K562 (cell line): ENCODE data around the gene USP19. TPM values are rescaled to one million over a fixed set of nuclear protein-coding genes. Genes with fewer than 3 reads are reported as not detected.

ENCODE experiments used
- CHD2 ChIP-seq: IDR thresholded peaks from 2 replicates; pipeline ENCODE4 v1.6.1; 2011; ENCODE audit warnings: low read depth, low read length
- HES1 ChIP-seq: fragments of 450-650 bp; IDR thresholded peaks from 2 replicates; pipeline ENCODE4 v1.6.1; 2016; ENCODE audit warnings: low read depth, mild to moderate bottlenecking, moderate library complexity
- KDM1A ChIP-seq, 2 experiments: fragments of 450-650 bp; IDR thresholded peaks; 2 replicates each; pipeline ENCODE4 v1.6.1; 2016; ENCODE audit warnings: mild to moderate bottlenecking in 2 of 2
- MCM7 ChIP-seq, 2 experiments: fragments of 450-650 bp; IDR thresholded peaks; 2 replicates each; pipeline ENCODE4 v1.6.1; 2016 to 2018
- MTA1 ChIP-seq: fragments of 450-650 bp; IDR thresholded peaks from 2 replicates; pipeline ENCODE4 v1.6.1; 2017; ENCODE audit warnings: borderline replicate concordance
- OTX1 ChIP-seq: fragments of 450-650 bp; formaldehyde crosslinking; IDR thresholded peaks from 2 replicates; pipeline ENCODE4 v1.4.0; 2022; ENCODE audit warnings: mild to moderate bottlenecking
- POLR2A ChIP-seq: fragments of 450-650 bp; conservative IDR thresholded peaks from 2 replicates; pipeline ENCODE4 v1.6.1; 2016
- POLR3G ChIP-seq: IDR thresholded peaks from 2 replicates; pipeline ENCODE4 v1.6.1; 2011; ENCODE audit not compliant: insufficient read length, insufficient replicate concordance; ENCODE audit errors: extremely low read depth
- RAD51 ChIP-seq: fragments of 450-650 bp; IDR thresholded peaks from 2 replicates; pipeline ENCODE4 v1.7.1; 2016; ENCODE audit warnings: low read depth, mild to moderate bottlenecking, borderline replicate concordance
- RBM14 ChIP-seq: fragments of 200-400 bp; formaldehyde crosslinking; IDR thresholded peaks from 2 replicates; pipeline ENCODE4 v1.6.1; 2018; ENCODE audit warnings: low read depth, mild to moderate bottlenecking, low read length, moderate library complexity, borderline replicate concordance; ENCODE audit not compliant: insufficient read depth
- RBM17 ChIP-seq: fragments of 200-400 bp; formaldehyde crosslinking; IDR thresholded peaks from 2 replicates; pipeline ENCODE4 v1.6.1; 2017; ENCODE audit warnings: low read depth, mild to moderate bottlenecking, low read length, borderline replicate concordance
- SMARCC2 ChIP-seq: fragments of 450-650 bp; IDR thresholded peaks from 2 replicates; pipeline ENCODE4 v1.6.1; 2017; ENCODE audit warnings: antibody characterized with exemption, moderate library complexity, mild to moderate bottlenecking, low read depth
- ZNF24 ChIP-seq: fragments of 450-650 bp; IDR thresholded peaks from 2 replicates; pipeline ENCODE4 v1.6.1; 2016
- ZNF449 ChIP-seq: fragments of 250-450 bp; sonication (Bioruptor Pico); IDR thresholded peaks from 2 replicates; pipeline ENCODE4 v1.8.0; 2022; ENCODE audit warnings: moderate library complexity, mild to moderate bottlenecking, inconsistent platforms
- ZNF551 ChIP-seq: fragments of 250-450 bp; sonication (Bioruptor Pico); IDR thresholded peaks from 2 replicates; pipeline ENCODE4 v1.5.0; 2021; ENCODE audit warnings: mild to moderate bottlenecking, moderate library complexity
- ZNF707 ChIP-seq: fragments of 250-450 bp; sonication (Bioruptor Pico); conservative IDR thresholded peaks from 2 replicates; pipeline ENCODE4 v1.8.0; 2022; ENCODE audit warnings: inconsistent platforms, mild to moderate bottlenecking, moderate library complexity
- ZNF75A ChIP-seq: fragments of 450-650 bp; formaldehyde crosslinking; IDR thresholded peaks from 2 replicates; pipeline ENCODE4 v1.4.0; 2020; ENCODE audit warnings: mild to moderate bottlenecking
- polyA plus RNA-seq, 8 experiments: library from polyadenylated mRNA; depleted of rRNA in 4 of 8; stranded (reverse) in 5 of 8; unstranded in 3 of 8; fragments of >200 nt; fragmentation: Nextera tagmentation in 2 of 8; fragmentation: Illumina TruSeq in 1 of 8; extraction: Ambion mirVana in 2 of 8; extraction: Trizol in 1 of 8; gene quantifications; 2 replicates each; pipeline versions ENCODE4 v1.2.1 to v1.2.3, GENCODE V29; 2011 to 2014; ENCODE audit warnings: inconsistent platforms in 1 of 8, missing spikeins in 1 of 8
- total RNA-seq, 7 experiments: library from RNA; depleted of rRNA in 6 of 7; stranded (reverse); fragments of >200 nt in 6 of 7; fragmentation: Illumina TruSeq in 2 of 7; extraction: Trizol in 2 of 7; gene quantifications; 2 replicates each; pipeline versions ENCODE4 v1.2.1 to v1.2.3, GENCODE V29; 2011 to 2021; ENCODE audit warnings: low replicate concordance in 1 of 7
- TF ChIP-seq, protein P1 (sequence below): fragments of 450-650 bp; IDR thresholded peaks from 2 replicates; pipeline ENCODE4 v1.6.1; 2018; ENCODE audit not compliant: partially characterized antibody
- TF ChIP-seq, protein P2 (sequence below): sonication (generic); formaldehyde crosslinking; IDR thresholded peaks from 2 replicates; pipeline ENCODE4 v1.8.1; 2023; ENCODE audit warnings: mild to moderate bottlenecking, missing genetic modification reagents
- TF ChIP-seq, protein P3 (sequence below): fragments of 450-650 bp; formaldehyde crosslinking; IDR thresholded peaks from 2 replicates; pipeline ENCODE4 v1.4.0; 2020; ENCODE audit warnings: mild to moderate bottlenecking

Gene USP19
- total and polyA plus RNA-seq, 9 of the 15 experiments (the other 6 are each of a cell fraction or from before 2014, with no cell fraction given): 0.24 to 65.9 (median 36.9) TPM

DNA sequence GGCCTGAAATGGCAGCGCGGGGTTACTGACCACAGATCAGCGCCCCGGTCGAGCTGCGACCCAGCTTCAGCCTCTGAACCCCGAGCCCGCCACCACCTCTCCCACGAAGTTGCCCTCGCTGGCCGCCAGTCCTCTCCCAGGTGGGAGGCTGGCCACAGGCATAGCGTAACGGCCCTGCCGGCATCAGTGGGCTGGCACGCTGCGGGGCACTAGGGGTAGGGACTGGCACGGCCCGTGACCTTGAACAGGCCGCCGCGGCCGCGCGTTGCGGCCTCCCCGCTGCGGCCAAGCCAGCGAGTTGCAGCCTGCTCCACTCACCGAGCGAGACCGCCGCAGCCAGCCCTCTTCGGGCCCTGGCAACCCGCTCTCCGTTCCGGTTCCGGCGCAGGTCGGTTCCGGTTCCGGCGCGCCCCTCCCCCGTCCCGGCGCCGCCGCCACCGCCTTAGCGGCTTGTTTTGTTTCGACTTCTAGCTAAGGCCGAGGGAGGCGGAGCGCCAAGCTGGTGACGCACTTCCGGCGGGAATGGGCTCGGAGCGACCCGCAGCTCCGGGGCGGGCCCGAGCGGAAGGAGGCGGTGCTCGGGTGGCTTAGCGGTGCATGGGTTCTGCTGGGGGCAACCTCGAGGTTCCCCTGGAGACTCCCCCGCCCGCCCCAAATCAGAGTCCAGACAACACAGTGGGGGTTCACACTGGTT is at the start of gene USP19 (continued):
- TF ChIP-seq, protein P1, sequence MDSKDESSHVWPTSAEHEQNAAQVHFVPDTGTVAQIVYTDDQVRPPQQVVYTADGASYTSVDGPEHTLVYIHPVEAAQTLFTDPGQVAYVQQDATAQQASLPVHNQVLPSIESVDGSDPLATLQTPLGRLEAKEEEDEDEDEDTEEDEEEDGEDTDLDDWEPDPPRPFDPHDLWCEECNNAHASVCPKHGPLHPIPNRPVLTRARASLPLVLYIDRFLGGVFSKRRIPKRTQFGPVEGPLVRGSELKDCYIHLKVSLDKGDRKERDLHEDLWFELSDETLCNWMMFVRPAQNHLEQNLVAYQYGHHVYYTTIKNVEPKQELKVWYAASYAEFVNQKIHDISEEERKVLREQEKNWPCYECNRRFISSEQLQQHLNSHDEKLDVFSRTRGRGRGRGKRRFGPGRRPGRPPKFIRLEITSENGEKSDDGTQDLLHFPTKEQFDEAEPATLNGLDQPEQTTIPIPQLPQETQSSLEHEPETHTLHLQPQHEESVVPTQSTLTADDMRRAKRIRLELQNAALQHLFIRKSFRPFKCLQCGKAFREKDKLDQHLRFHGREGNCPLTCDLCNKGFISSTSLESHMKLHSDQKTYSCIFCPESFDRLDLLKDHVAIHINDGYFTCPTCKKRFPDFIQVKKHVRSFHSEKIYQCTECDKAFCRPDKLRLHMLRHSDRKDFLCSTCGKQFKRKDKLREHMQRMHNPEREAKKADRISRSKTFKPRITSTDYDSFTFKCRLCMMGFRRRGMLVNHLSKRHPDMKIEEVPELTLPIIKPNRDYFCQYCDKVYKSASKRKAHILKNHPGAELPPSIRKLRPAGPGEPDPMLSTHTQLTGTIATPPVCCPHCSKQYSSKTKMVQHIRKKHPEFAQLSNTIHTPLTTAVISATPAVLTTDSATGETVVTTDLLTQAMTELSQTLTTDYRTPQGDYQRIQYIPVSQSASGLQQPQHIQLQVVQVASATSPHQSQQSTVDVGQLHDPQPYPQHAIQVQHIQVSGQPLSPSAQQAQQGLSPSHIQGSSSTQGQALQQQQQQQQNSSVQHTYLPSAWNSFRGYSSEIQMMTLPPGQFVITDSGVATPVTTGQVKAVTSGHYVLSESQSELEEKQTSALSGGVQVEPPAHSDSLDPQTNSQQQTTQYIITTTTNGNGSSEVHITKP: no peak
- TF ChIP-seq ZNF551 (CRISPR knock-in tag) (no peak), RBM17 (no peak), ZNF24 (no peak), RBM14 (no peak), HES1 (no peak), OTX1 (CRISPR knock-in tag) (no peak), RAD51 (no peak), POLR3G (no peak), KDM1A (IDR thresholded peaks at IDR 0.05) (no peak), ZNF449 (CRISPR knock-in tag) (no peak), MTA1 (no peak), CHD2 (no peak), ZNF707 (CRISPR knock-in tag) (no peak), MCM7 (IDR thresholded peaks at IDR 0.05) (no peak), POLR2A (peak; percentile 85), ZNF75A (CRISPR knock-in tag) (no peak), SMARCC2 (no peak)
- TF ChIP-seq, protein P2, sequence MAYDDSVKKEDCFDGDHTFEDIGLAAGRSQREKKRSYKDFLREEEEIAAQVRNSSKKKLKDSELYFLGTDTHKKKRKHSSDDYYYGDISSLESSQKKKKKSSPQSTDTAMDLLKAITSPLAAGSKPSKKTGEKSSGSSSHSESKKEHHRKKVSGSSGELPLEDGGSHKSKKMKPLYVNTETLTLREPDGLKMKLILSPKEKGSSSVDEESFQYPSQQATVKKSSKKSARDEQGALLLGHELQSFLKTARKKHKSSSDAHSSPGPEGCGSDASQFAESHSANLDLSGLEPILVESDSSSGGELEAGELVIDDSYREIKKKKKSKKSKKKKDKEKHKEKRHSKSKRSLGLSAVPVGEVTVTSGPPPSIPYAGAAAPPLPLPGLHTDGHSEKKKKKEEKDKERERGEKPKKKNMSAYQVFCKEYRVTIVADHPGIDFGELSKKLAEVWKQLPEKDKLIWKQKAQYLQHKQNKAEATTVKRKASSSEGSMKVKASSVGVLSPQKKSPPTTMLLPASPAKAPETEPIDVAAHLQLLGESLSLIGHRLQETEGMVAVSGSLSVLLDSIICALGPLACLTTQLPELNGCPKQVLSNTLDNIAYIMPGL: no peak
- TF ChIP-seq, protein P3, sequence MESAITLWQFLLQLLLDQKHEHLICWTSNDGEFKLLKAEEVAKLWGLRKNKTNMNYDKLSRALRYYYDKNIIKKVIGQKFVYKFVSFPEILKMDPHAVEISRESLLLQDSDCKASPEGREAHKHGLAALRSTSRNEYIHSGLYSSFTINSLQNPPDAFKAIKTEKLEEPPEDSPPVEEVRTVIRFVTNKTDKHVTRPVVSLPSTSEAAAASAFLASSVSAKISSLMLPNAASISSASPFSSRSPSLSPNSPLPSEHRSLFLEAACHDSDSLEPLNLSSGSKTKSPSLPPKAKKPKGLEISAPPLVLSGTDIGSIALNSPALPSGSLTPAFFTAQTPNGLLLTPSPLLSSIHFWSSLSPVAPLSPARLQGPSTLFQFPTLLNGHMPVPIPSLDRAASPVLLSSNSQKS (CRISPR knock-in tag): no peak
